Cardiac fibroblast (primary cell): ENCODE data around the gene UNK.

ENCODE experiments used
- DNase-seq, 2 donors: peaks; one replicate each; pipeline versions ENCODE4 v3.0.0 to v3.0.0-alpha.2; 2010; ENCODE audit warnings: low read depth in 2 of 2
- H3K4me3 ChIP-seq, 2 donors: replicated peaks in 1 of 2; 1 replicate in 1 of 2; 2 replicates in 1 of 2; pipeline ENCODE4 v1.5.1; 2011; ENCODE audit warnings: low read depth in 2 of 2, low read length in 2 of 2, mild to moderate bottlenecking in 2 of 2, moderate library complexity in 1 of 2
- TF ChIP-seq, protein P1 (sequence below): IDR thresholded peaks from one replicate; pipeline ENCODE4 v1.5.1; 2011; ENCODE audit warnings: low read depth, mild to moderate bottlenecking, low read length, inconsistent platforms

The UNK gene

GRCh38 chr17:75835654-75835987, 51.0 kb downstream of the UNK start:
- TF ChIP-seq, protein P1, sequence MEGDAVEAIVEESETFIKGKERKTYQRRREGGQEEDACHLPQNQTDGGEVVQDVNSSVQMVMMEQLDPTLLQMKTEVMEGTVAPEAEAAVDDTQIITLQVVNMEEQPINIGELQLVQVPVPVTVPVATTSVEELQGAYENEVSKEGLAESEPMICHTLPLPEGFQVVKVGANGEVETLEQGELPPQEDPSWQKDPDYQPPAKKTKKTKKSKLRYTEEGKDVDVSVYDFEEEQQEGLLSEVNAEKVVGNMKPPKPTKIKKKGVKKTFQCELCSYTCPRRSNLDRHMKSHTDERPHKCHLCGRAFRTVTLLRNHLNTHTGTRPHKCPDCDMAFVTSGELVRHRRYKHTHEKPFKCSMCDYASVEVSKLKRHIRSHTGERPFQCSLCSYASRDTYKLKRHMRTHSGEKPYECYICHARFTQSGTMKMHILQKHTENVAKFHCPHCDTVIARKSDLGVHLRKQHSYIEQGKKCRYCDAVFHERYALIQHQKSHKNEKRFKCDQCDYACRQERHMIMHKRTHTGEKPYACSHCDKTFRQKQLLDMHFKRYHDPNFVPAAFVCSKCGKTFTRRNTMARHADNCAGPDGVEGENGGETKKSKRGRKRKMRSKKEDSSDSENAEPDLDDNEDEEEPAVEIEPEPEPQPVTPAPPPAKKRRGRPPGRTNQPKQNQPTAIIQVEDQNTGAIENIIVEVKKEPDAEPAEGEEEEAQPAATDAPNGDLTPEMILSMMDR = no peak
- no peak for DNase-seq
- H3K4me3 ChIP-seq = no peak overlapping the region

- H3K4me3 ChIP-seq = no peak overlapping the region
- TF ChIP-seq, protein P1 = no peak
- DNase-seq = no peak
Observed at GRCh38 chr17:75836605-75837004, 52.0 kb downstream of the UNK start.

GRCh38 chr17:75837899-75838298, 53.3 kb downstream of the UNK start:
- DNase-seq = peak in 1 of 2 donors; percentile 26
- TF ChIP-seq, protein P1 = no peak
- H3K4me3 ChIP-seq = no peak overlapping the region

- TF ChIP-seq, protein P1 = no peak
- no peak for DNase-seq
- H3K4me3 ChIP-seq = no peak overlapping the region
Observed at GRCh38 chr17:75838410-75838809, 53.8 kb downstream of the UNK start.

GRCh38 chr17:75839942-75840798, 55.6 kb downstream of the UNK start:
- no peak overlapping the region for H3K4me3 ChIP-seq
- DNase-seq = no peak
- TF ChIP-seq, protein P1 = no peak

- H3K4me3 ChIP-seq = no peak overlapping the region
- TF ChIP-seq, protein P1 = no peak
- DNase-seq = no peak
Observed at GRCh38 chr17:75840799-75841164, 56.2 kb downstream of the UNK start.

DNA sequence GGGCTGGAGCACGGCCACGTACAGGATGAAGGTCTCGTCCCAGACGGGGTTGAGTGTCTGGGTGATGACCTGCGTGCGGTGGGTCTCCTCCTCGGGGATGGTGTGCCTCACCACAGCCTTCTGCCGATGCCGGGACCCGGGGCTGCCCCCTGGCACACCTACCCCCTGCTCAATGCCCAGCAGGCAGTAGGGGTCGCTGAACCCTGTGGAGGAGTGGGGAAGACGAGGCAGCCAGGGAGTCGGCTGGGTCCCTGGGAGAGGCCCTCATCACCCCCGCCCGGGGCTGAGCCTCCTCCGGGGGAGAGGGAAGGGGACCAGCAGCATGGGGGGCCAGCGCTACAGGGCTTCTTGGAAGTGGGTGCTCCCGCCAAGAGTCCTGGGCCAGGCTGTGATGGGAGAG, 57.8 kb downstream of the UNK start:
- H3K4me3 ChIP-seq = no peak overlapping the region
- TF ChIP-seq, protein P1 = no peak
- DNase-seq = no peak
